Dendritic cell treated with granulocyte-macrophage colony-stimulating factor and Interleukin-4, amounts not matched to agents 40 ng/mL and 50 ng/mL, for 4 days (primary cell): ENCODE measurements around the gene SYNGAP1.

Source experiments
- H3K27ac Mint-ChIP-seq: one replicate; pipeline ENCODE4 v1.8.0; 2022; ENCODE audit warnings: mild to moderate bottlenecking, mixed read lengths
- H3K27me3 Mint-ChIP-seq: one replicate; pipeline ENCODE4 v1.8.0; 2022; ENCODE audit warnings: mild to moderate bottlenecking, mixed read lengths
- H3K36me3 Mint-ChIP-seq: one replicate; pipeline ENCODE4 v1.8.0; 2022; ENCODE audit warnings: low read depth, mixed read lengths
- H3K4me1 Mint-ChIP-seq: one replicate; pipeline ENCODE4 v1.8.0; 2022; ENCODE audit warnings: low read depth, mixed read lengths
- H3K4me3 Mint-ChIP-seq: one replicate; pipeline ENCODE4 v1.8.0; 2022; ENCODE audit warnings: mild to moderate bottlenecking, moderate library complexity, mixed read lengths
- H3K9me3 Mint-ChIP-seq: one replicate; pipeline ENCODE4 v1.8.0; 2022; ENCODE audit warnings: mixed read lengths
- intact Hi-C: fragments of 100-400 bp; cut with micrococcal nuclease; formaldehyde crosslinking; loops from one replicate; pipeline ENCODE4 v1.15.0; 2022

The SYNGAP1 gene

GRCh38 chr6:33410711-33411631 lies 8.9 kb upstream of the SYNGAP1 start, which contains the start of gene PHF1:
Gene PHF1 (plus strand): TSS chr6:33411014. CDS start chr6:33412264, 1,250 bp downstream.
- intact Hi-C loops, result loop anchor here (1.0 to 5.0 kb wide), 2 partner anchors 20 to 41 kb away; partner anchors contain the start of genes KIFC1 and ZBTB9
- H3K36me3 Mint-ChIP-seq, result peaks cover 43% of the 10 kb centered on the region
- peak within 1 kb of the TSS; percentile 94 for H3K27ac Mint-ChIP-seq
- H3K4me3 Mint-ChIP-seq, result peak within 1 kb of the TSS; percentile 82
- no peaks in the 10 kb centered on the region for H3K9me3 Mint-ChIP-seq
- H3K27me3 Mint-ChIP-seq, result no peaks in the 10 kb centered on the region
- H3K4me1 Mint-ChIP-seq, result peaks cover 48% of the 10 kb centered on the region

GRCh38 chr6:33411632-33412005 lies 8.2 kb upstream of the SYNGAP1 start:
- peak overlapping the region; percentile 74 for H3K4me3 Mint-ChIP-seq
- no peaks in the 10 kb centered on the region for H3K9me3 Mint-ChIP-seq
- H3K36me3 Mint-ChIP-seq, result peaks cover 50% of the 10 kb centered on the region
- H3K27ac Mint-ChIP-seq, result peak overlapping the region; percentile 94
- H3K27me3 Mint-ChIP-seq, result no peaks in the 10 kb centered on the region
- intact Hi-C loops, result loop anchor here (5.0 kb wide), 1 partner anchor 41 kb away; the partner anchor contains the start of gene ZBTB9
- peaks cover 54% of the 10 kb centered on the region for H3K4me1 Mint-ChIP-seq

GRCh38 chr6:33412140-33413009 lies 7.5 kb upstream of the SYNGAP1 start:
- Mint-ChIP-seq H3K4me1 (peaks cover 62% of the 10 kb centered on the region), H3K27ac (no peak overlapping the region), H3K9me3 (no peaks in the 10 kb centered on the region), H3K4me3 (peak overlapping the region; percentile 74), H3K36me3 (peaks cover 55% of the 10 kb centered on the region), H3K27me3 (no peaks in the 10 kb centered on the region)
- intact Hi-C loops, result loop anchor here (5.0 kb wide), 1 partner anchor 40 kb away; the partner anchor contains the start of gene ZBTB9

GRCh38 chr6:33413241-33414120 lies 6.4 kb upstream of the SYNGAP1 start:
- Mint-ChIP-seq H3K4me1 (peaks cover 67% of the 10 kb centered on the region), H3K27me3 (no peaks in the 10 kb centered on the region)
- intact Hi-C loops, result loop anchor here (5.0 kb wide), 1 partner anchor 39 kb away; the partner anchor contains the start of gene ZBTB9

GRCh38 chr6:33414592-33415271 lies 5.1 kb upstream of the SYNGAP1 start:
- intact Hi-C loops, result loop anchor here (5.0 kb wide), 1 partner anchor 38 kb away; the partner anchor contains the start of gene ZBTB9
- peak overlapping the region; percentile 43 for H3K27ac Mint-ChIP-seq
- H3K4me3 Mint-ChIP-seq, result no peak overlapping the region
- peaks cover 2% of the 10 kb centered on the region for H3K27me3 Mint-ChIP-seq
- H3K36me3 Mint-ChIP-seq, result peaks cover 57% of the 10 kb centered on the region
- H3K9me3 Mint-ChIP-seq, result no peaks in the 10 kb centered on the region
- peaks cover 72% of the 10 kb centered on the region for H3K4me1 Mint-ChIP-seq

More at GRCh38 chr6:33413241-33414120, 6.4 kb upstream of the SYNGAP1 start:
- Mint-ChIP-seq H3K36me3 (peaks cover 58% of the 10 kb centered on the region), H3K27ac (no peak overlapping the region), H3K9me3 (no peaks in the 10 kb centered on the region), H3K4me3 (no peak overlapping the region)

- intact Hi-C loops, result no loop called here
- Mint-ChIP-seq H3K4me1 (peaks cover 71% of the 10 kb centered on the region), H3K27me3 (peaks cover 8% of the 10 kb centered on the region), H3K36me3 (peaks cover 53% of the 10 kb centered on the region), H3K4me3 (no peak overlapping the region), H3K9me3 (no peaks in the 10 kb centered on the region), H3K27ac (peak overlapping the region; percentile 43)
Observed at GRCh38 chr6:33415831-33416230, 4.0 kb upstream of the SYNGAP1 start.

- intact Hi-C loops, result loop anchor here (1.0 kb wide), 1 partner anchor 9 kb away; no protein-coding TSS in a partner anchor
- Mint-ChIP-seq H3K27me3 (peaks cover 13% of the 10 kb centered on the region), H3K9me3 (no peaks in the 10 kb centered on the region), H3K4me3 (peak overlapping the region; percentile 89), H3K27ac (peak overlapping the region; percentile 95), H3K36me3 (peaks cover 53% of the 10 kb centered on the region), H3K4me1 (peaks cover 68% of the 10 kb centered on the region)
Observed at GRCh38 chr6:33416386-33417127, 3.3 kb upstream of the SYNGAP1 start.

- no peaks in the 10 kb centered on the region for H3K9me3 Mint-ChIP-seq
- H3K4me1 Mint-ChIP-seq, result peaks cover 60% of the 10 kb centered on the region
- peak overlapping the region; percentile 89 for H3K4me3 Mint-ChIP-seq
- H3K27ac Mint-ChIP-seq, result peak overlapping the region; percentile 95
- H3K36me3 Mint-ChIP-seq, result peaks cover 51% of the 10 kb centered on the region
- intact Hi-C loops, result loop anchor here (1.0 kb wide), 1 partner anchor 8 kb away; no protein-coding TSS in a partner anchor
- H3K27me3 Mint-ChIP-seq, result peaks cover 14% of the 10 kb centered on the region
Observed at GRCh38 chr6:33417128-33417902, 2.5 kb upstream of the SYNGAP1 start.

- peak within 1 kb of the TSS; percentile 95 for H3K27ac Mint-ChIP-seq
- intact Hi-C loops, result loop anchor here (1.0 kb wide), 1 partner anchor 7 kb away; no protein-coding TSS in a partner anchor
- H3K36me3 Mint-ChIP-seq, result peaks cover 43% of the 10 kb centered on the region
- H3K9me3 Mint-ChIP-seq, result no peaks in the 10 kb centered on the region
- H3K4me1 Mint-ChIP-seq, result peaks cover 60% of the 10 kb centered on the region
- peaks cover 16% of the 10 kb centered on the region for H3K27me3 Mint-ChIP-seq
- H3K4me3 Mint-ChIP-seq, result peak within 1 kb of the TSS; percentile 89
Observed at GRCh38 chr6:33417903-33418689, 1.8 kb upstream of the SYNGAP1 start, which contains the start of gene CUTA. Gene CUTA (minus strand): TSS chr6:33418107. CDS start chr6:33418000, 107 bp downstream.

GRCh38 chr6:33418690-33419291 lies 1.1 kb upstream of the SYNGAP1 start:
- intact Hi-C loops, result no loop called here
- peaks cover 21% of the 10 kb centered on the region for H3K27me3 Mint-ChIP-seq
- peaks cover 36% of the 10 kb centered on the region for H3K36me3 Mint-ChIP-seq
- no peaks in the 10 kb centered on the region for H3K9me3 Mint-ChIP-seq
- peaks cover 59% of the 10 kb centered on the region for H3K4me1 Mint-ChIP-seq
- H3K27ac Mint-ChIP-seq, result peak overlapping the region; percentile 95
- H3K4me3 Mint-ChIP-seq, result peak overlapping the region; percentile 89
